ENCODE results near the gene CXCL17. TPM values are rescaled to one million over a fixed set of nuclear protein-coding genes. Genes with fewer than 3 reads are reported as not detected.
A peak's percentile ranks its signal among the peaks of the same experiment; 100 is the strongest.

Gene CXCL17
- total and polyA plus RNA-seq, 4 experiments from 2014 or later, result not detected

GRCh38 chr19:42421591-42422031, 21.1 kb downstream of the CXCL17 start:
- H3K27ac ChIP-seq (ENCODE audit: low read depth, low read length), result no peak overlapping the region
- peaks cover 28 to 48% (median 37%) of the 10 kb centered on the region in 4 donors for H3K4me1 Mint-ChIP-seq
- POLR2A ChIA-PET (ENCODE audit: partially characterized antibody), result no interaction called here
- no peaks in the 10 kb centered on the region for H3K27me3 Mint-ChIP-seq
- no peaks in the 10 kb centered on the region for H3K9me3 ChIP-seq (ENCODE audit: control insufficient read depth in 1 of 2, low read length in 2 of 2)
- CTCF ChIA-PET (ENCODE audit: partially characterized antibody), result interaction anchor here (1.0 to 6.0 kb wide), 4 partner anchors 13 to 20 kb away, joined by 5 to 58 read pairs (median 19); no protein-coding TSS in a partner anchor
- intact Hi-C loops (cut with micrococcal nuclease), result loop anchor here (2.0 to 5.0 kb wide), 6 partner anchors 34 to 344 kb away; partner anchors contain the start of genes CIC, GSK3A, MEGF8 and POU2F2
- peak overlapping the region; percentile 21 to 99 (median 98) for H3K4me3 Mint-ChIP-seq
- H3K4me3 ChIP-seq (ENCODE audit: low read length in 2 of 2), result no peak overlapping the region
- peak in 1 of 5 donors; percentile 25 for DNase-seq
- H3K9me3 Mint-ChIP-seq, result no peaks in the 10 kb centered on the region
- no peaks in the 10 kb centered on the region for H3K27me3 ChIP-seq (ENCODE audit: insufficient read depth, low read length)
- H3K36me3 ChIP-seq (ENCODE audit: insufficient read depth, low read length), result no peaks in the 10 kb centered on the region
- peaks cover 0 to 7% of the 10 kb centered on the region in 2 donors for H3K36me3 Mint-ChIP-seq
- H3K27ac Mint-ChIP-seq, result peak overlapping the region in 3 of 7 donors; percentile 83 to 93 (median 88)
- peaks cover 39% of the 10 kb centered on the region for H3K4me1 ChIP-seq (ENCODE audit: insufficient read depth, low read length)

- H3K36me3 ChIP-seq (ENCODE audit: insufficient read depth, low read length), result no peaks in the 10 kb centered on the region
- H3K27ac ChIP-seq (ENCODE audit: low read depth, low read length), result no peak overlapping the region
- H3K4me3 ChIP-seq (ENCODE audit: low read length in 2 of 2), result no peak overlapping the region
- Mint-ChIP-seq H3K36me3 (peaks cover 0 to 11% of the 10 kb centered on the region in 2 donors), H3K9me3 (no peaks in the 10 kb centered on the region), H3K27ac (peak overlapping the region in 4 of 7 donors; percentile 1 to 83 (median 38)), H3K27me3 (no peaks in the 10 kb centered on the region), H3K4me3 (peak overlapping the region in 6 of 8 donors; percentile 12 to 98 (median 51)), H3K4me1 (peaks cover 28 to 48% (median 37%) of the 10 kb centered on the region in 4 donors)
- ChIA-PET POLR2A (ENCODE audit: partially characterized antibody) (interaction anchor here (2.3 kb wide), 1 partner anchor 19 kb away, joined by 7 read pairs; no protein-coding TSS in a partner anchor), CTCF (ENCODE audit: partially characterized antibody) (interaction anchor here (1.0 to 6.0 kb wide), 8 partner anchors 10 to 312 kb away, joined by 4 to 58 read pairs (median 10); partner anchors contain the start of gene CEACAM1)
- no peaks in the 10 kb centered on the region for H3K9me3 ChIP-seq (ENCODE audit: control insufficient read depth in 1 of 2, low read length in 2 of 2)
- H3K4me1 ChIP-seq (ENCODE audit: insufficient read depth, low read length), result peaks cover 39% of the 10 kb centered on the region
- no peaks in the 10 kb centered on the region for H3K27me3 ChIP-seq (ENCODE audit: insufficient read depth, low read length)
- peak in 1 of 5 donors; percentile 18 for DNase-seq
- intact Hi-C loops (cut with micrococcal nuclease), result loop anchor here (5.0 kb wide), 5 partner anchors 34 to 344 kb away; partner anchors contain the start of genes CIC, GSK3A, POU2F2 and ZNF574
These were observed 21.6 kb downstream of the CXCL17 start for GRCh38 chr19:42421101-42421500.

DNA sequence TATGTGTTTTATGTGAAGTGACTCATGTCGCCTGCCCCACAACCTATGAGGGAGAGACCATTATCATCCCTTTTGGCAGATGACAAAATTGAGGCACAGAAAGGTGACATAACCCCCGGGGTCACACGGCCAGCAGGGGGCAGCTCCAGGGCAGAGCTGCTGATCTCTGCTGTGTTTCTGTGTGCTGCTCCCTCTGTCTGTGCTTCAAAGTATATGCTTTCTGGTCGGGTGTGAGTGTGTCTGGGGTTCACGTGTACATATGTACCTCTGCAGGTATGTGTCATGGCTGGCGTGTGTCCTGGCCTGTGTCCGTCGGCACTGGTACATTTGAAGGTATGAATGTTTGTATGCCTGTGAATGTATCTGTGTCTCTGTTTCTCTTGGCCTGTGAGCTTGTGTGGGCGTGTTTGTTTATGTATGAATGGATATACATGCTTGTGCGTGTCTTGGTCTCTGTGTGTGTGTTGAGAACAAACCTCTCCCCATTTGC, 22.6 kb downstream of the CXCL17 start:
- Histone ChIP-seq H3K9me3 (ENCODE audit: control insufficient read depth in 1 of 2, low read length in 2 of 2) (no peaks in the 10 kb centered on the region), H3K4me3 (ENCODE audit: low read length in 2 of 2) (no peak overlapping the region), H3K27ac (ENCODE audit: low read depth, low read length) (no peak overlapping the region), H3K27me3 (ENCODE audit: insufficient read depth, low read length) (no peaks in the 10 kb centered on the region), H3K4me1 (ENCODE audit: insufficient read depth, low read length) (peaks cover 39% of the 10 kb centered on the region), H3K36me3 (ENCODE audit: insufficient read depth, low read length) (no peaks in the 10 kb centered on the region)
- no peaks in the 10 kb centered on the region for H3K9me3 Mint-ChIP-seq
- peaks cover 0 to 11% of the 10 kb centered on the region in 2 donors for H3K36me3 Mint-ChIP-seq
- peak overlapping the region in 7 of 8 donors; percentile 0 to 64 (median 43) for H3K4me3 Mint-ChIP-seq
- ChIA-PET CTCF (ENCODE audit: partially characterized antibody) (interaction anchor here (0.6 to 6.0 kb wide), 15 partner anchors 10 to 325 kb away, joined by 3 to 58 read pairs (median 4); partner anchors contain the start of gene CEACAM1), POLR2A (ENCODE audit: partially characterized antibody) (interaction anchor here (0.5 to 2.3 kb wide), 4 partner anchors 13 to 99 kb away, joined by 3 to 7 read pairs (median 4); no protein-coding TSS in a partner anchor)
- peak; percentile 75 to 83 (median 77) for DNase-seq
- intact Hi-C loops (cut with micrococcal nuclease), result loop anchor here (1.0 to 5.0 kb wide), 7 partner anchors 13 to 343 kb away; partner anchors contain the start of genes CIC, GSK3A, POU2F2 and ZNF574
- H3K27me3 Mint-ChIP-seq, result no peaks in the 10 kb centered on the region
- peaks cover 28 to 48% (median 37%) of the 10 kb centered on the region in 4 donors for H3K4me1 Mint-ChIP-seq
- H3K27ac Mint-ChIP-seq, result peak overlapping the region; percentile 1 to 93 (median 64)

- no peak overlapping the region for H3K4me3 ChIP-seq (ENCODE audit: low read length in 2 of 2)
- no peak overlapping the region for H3K27ac ChIP-seq (ENCODE audit: low read depth, low read length)
- no peaks in the 10 kb centered on the region for H3K9me3 Mint-ChIP-seq
- intact Hi-C loops (cut with micrococcal nuclease), result no loop called here
- H3K27me3 Mint-ChIP-seq, result no peaks in the 10 kb centered on the region
- no peak overlapping the region for H3K4me3 Mint-ChIP-seq
- H3K4me1 Mint-ChIP-seq, result peaks cover 28 to 46% (median 35%) of the 10 kb centered on the region in 4 donors
- H3K27ac Mint-ChIP-seq, result no peak overlapping the region
- H3K27me3 ChIP-seq (ENCODE audit: insufficient read depth, low read length), result no peaks in the 10 kb centered on the region
- H3K36me3 Mint-ChIP-seq, result peaks cover 0 to 11% of the 10 kb centered on the region in 2 donors
- POLR2A ChIA-PET (ENCODE audit: partially characterized antibody), result interaction anchor here (2.3 kb wide), 1 partner anchor 17 kb away, joined by 7 read pairs; no protein-coding TSS in a partner anchor
- H3K4me1 ChIP-seq (ENCODE audit: insufficient read depth, low read length), result peaks cover 37% of the 10 kb centered on the region
- H3K9me3 ChIP-seq (ENCODE audit: control insufficient read depth in 1 of 2, low read length in 2 of 2), result no peaks in the 10 kb centered on the region
- DNase-seq, result no peak
- H3K36me3 ChIP-seq (ENCODE audit: insufficient read depth, low read length), result no peaks in the 10 kb centered on the region
- CTCF ChIA-PET (ENCODE audit: partially characterized antibody), result interaction anchor here (1.5 to 6.0 kb wide), 6 partner anchors 11 to 110 kb away, joined by 3 to 58 read pairs (median 14); partner anchors contain the start of gene CEACAM1
These were observed 23.4 kb downstream of the CXCL17 start for GRCh38 chr19:42419309-42419708.

GRCh38 chr19:42412661-42413076, 30.1 kb downstream of the CXCL17 start:
- Histone ChIP-seq H3K27me3 (ENCODE audit: insufficient read depth, low read length) (no peaks in the 10 kb centered on the region), H3K4me1 (ENCODE audit: insufficient read depth, low read length) (no peaks in the 10 kb centered on the region), H3K27ac (ENCODE audit: low read depth, low read length) (no peak overlapping the region), H3K36me3 (ENCODE audit: insufficient read depth, low read length) (no peaks in the 10 kb centered on the region), H3K9me3 (ENCODE audit: control insufficient read depth in 1 of 2, low read length in 2 of 2) (no peaks in the 10 kb centered on the region), H3K4me3 (ENCODE audit: low read length in 2 of 2) (no peak overlapping the region)
- POLR2A ChIA-PET (ENCODE audit: partially characterized antibody), result interaction anchor here (1.3 kb wide), 1 partner anchor 11 kb away, joined by 3 read pairs; no protein-coding TSS in a partner anchor
- Mint-ChIP-seq H3K4me1 (peaks cover 0 to 5% (median under 1%) of the 10 kb centered on the region in 4 donors), H3K27ac (peak overlapping the region in 1 of 7 donors; percentile 86), H3K4me3 (no peak overlapping the region), H3K36me3 (peaks cover 0 to 32% of the 10 kb centered on the region in 2 donors), H3K9me3 (no peaks in the 10 kb centered on the region), H3K27me3 (no peaks in the 10 kb centered on the region)
- CTCF ChIA-PET (ENCODE audit: partially characterized antibody), result interaction anchor here (0.7 to 1.2 kb wide), 3 partner anchors 12 to 35 kb away, joined by 3 to 4 read pairs (median 3); no protein-coding TSS in a partner anchor
- intact Hi-C loops (cut with micrococcal nuclease), result no loop called here
- DNase-seq, result peak in 1 of 5 donors; percentile 19

DNA sequence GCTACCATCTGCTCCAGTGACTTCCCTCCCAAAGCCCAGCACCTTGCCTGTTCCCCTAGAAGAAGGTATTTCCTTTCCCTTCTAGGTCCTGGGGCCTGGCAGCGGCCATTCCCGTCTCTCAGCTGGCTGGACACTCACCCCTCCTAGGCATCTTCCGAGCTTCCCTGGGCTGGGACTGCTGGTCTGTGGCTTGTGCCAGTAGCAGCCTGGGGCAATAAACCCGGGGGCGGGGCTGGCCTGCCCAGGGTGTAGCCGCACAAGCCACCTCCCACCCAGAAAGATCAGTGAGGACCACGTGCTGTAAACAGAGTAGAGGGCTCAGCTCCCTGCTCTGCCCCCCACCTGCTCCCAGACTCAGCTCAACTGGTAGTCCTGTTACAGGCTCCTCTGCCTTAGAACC, 30.5 kb downstream of the CXCL17 start:
- Histone ChIP-seq H3K9me3 (ENCODE audit: control insufficient read depth in 1 of 2, low read length in 2 of 2) (no peaks in the 10 kb centered on the region), H3K27me3 (ENCODE audit: insufficient read depth, low read length) (no peaks in the 10 kb centered on the region), H3K36me3 (ENCODE audit: insufficient read depth, low read length) (no peaks in the 10 kb centered on the region), H3K4me3 (ENCODE audit: low read length in 2 of 2) (no peak overlapping the region), H3K4me1 (ENCODE audit: insufficient read depth, low read length) (no peaks in the 10 kb centered on the region), H3K27ac (ENCODE audit: low read depth, low read length) (no peak overlapping the region)
- peaks cover 0 to 32% of the 10 kb centered on the region in 2 donors for H3K36me3 Mint-ChIP-seq
- no peak overlapping the region for H3K4me3 Mint-ChIP-seq
- H3K4me1 Mint-ChIP-seq, result peaks cover 0 to 5% (median under 1%) of the 10 kb centered on the region in 4 donors
- CTCF ChIA-PET (ENCODE audit: partially characterized antibody), result interaction anchor here (0.7 to 1.2 kb wide), 2 partner anchors 12 to 26 kb away, joined by 3 to 4 read pairs; no protein-coding TSS in a partner anchor
- no peaks in the 10 kb centered on the region for H3K9me3 Mint-ChIP-seq
- H3K27ac Mint-ChIP-seq, result peak overlapping the region in 3 of 7 donors; percentile 17 to 47 (median 41)
- intact Hi-C loops (cut with micrococcal nuclease), result no loop called here
- POLR2A ChIA-PET (ENCODE audit: partially characterized antibody), result no interaction called here
- no peaks in the 10 kb centered on the region for H3K27me3 Mint-ChIP-seq
- DNase-seq, result no peak

Data from CD4-positive, alpha-beta memory T cell (primary cell).